Nephron (organoid): Measurements from ENCODE around the gene C3orf70.
A peak's percentile ranks its signal among the peaks of the same experiment; 100 is the strongest.

ENCODE experiments used
- H3K27ac Mint-ChIP-seq, 3 experiments: 2 replicates each; pipeline ENCODE4 v1.8.0; 2020; ENCODE audit warnings: mixed read lengths in 3 of 3, mild to moderate bottlenecking in 2 of 3, moderate library complexity in 1 of 3
- H3K27me3 Mint-ChIP-seq: 2 replicates; pipeline ENCODE4 v1.8.0; 2021; ENCODE audit warnings: low read depth, mild to moderate bottlenecking, moderate library complexity, mixed read lengths
- H3K36me3 Mint-ChIP-seq: 2 replicates; pipeline ENCODE4 v1.8.0; 2020; ENCODE audit warnings: low read depth, mixed read lengths
- H3K4me1 Mint-ChIP-seq: 2 replicates; pipeline ENCODE4 v1.8.0; 2020; ENCODE audit warnings: mixed read lengths
- H3K4me3 Mint-ChIP-seq, 3 experiments: 2 replicates each; pipeline ENCODE4 v1.8.0; 2020; ENCODE audit warnings: mild to moderate bottlenecking in 3 of 3, mixed read lengths in 3 of 3, moderate library complexity in 2 of 3
- H3K9me3 Mint-ChIP-seq: 2 replicates; pipeline ENCODE4 v1.8.0; 2020; ENCODE audit warnings: mixed read lengths
- CTCF ChIP-seq, 3 experiments: fragments of 200-600 bp; sonication (generic); IDR thresholded peaks; one replicate each; pipeline ENCODE4 v1.5.0; 2021; ENCODE audit warnings: antibody characterized with exemption in 3 of 3; ENCODE audit not compliant: unreplicated experiment in 3 of 3

Gene C3orf70

GRCh38 chr3:185069037-185070030 is 83.5 kb downstream of the C3orf70 start:
- H3K27ac Mint-ChIP-seq, result no peak overlapping the region
- peak in 1 of 3 experiments; percentile 17 for TF ChIP-seq CTCF (IDR thresholded peaks at IDR 0.05; ENCODE audit: unreplicated experiment in 3 of 3)
- H3K27me3 Mint-ChIP-seq, result no peaks in the 10 kb centered on the region
- H3K9me3 Mint-ChIP-seq, result no peaks in the 10 kb centered on the region
- H3K4me1 Mint-ChIP-seq, result peaks cover 5% of the 10 kb centered on the region
- H3K4me3 Mint-ChIP-seq, result no peak overlapping the region
- no peaks in the 10 kb centered on the region for H3K36me3 Mint-ChIP-seq

- Mint-ChIP-seq H3K4me1 (peaks cover 5% of the 10 kb centered on the region), H3K27ac (no peak overlapping the region), H3K4me3 (no peak overlapping the region), H3K9me3 (no peaks in the 10 kb centered on the region), H3K27me3 (no peaks in the 10 kb centered on the region), H3K36me3 (no peaks in the 10 kb centered on the region)
- TF ChIP-seq CTCF (IDR thresholded peaks at IDR 0.05; ENCODE audit: unreplicated experiment in 3 of 3), result no peak
Observed at GRCh38 chr3:185067173-185067572, 85.7 kb downstream of the C3orf70 start.

- peaks cover 5% of the 10 kb centered on the region for H3K4me1 Mint-ChIP-seq
- H3K27ac Mint-ChIP-seq, result no peak overlapping the region
- no peak overlapping the region for H3K4me3 Mint-ChIP-seq
- H3K27me3 Mint-ChIP-seq, result no peaks in the 10 kb centered on the region
- peaks cover 3% of the 10 kb centered on the region for H3K9me3 Mint-ChIP-seq
- no peak for TF ChIP-seq CTCF (IDR thresholded peaks at IDR 0.05; ENCODE audit: unreplicated experiment in 3 of 3)
- no peaks in the 10 kb centered on the region for H3K36me3 Mint-ChIP-seq
Observed at GRCh38 chr3:185066251-185066650, 86.6 kb downstream of the C3orf70 start.

- Mint-ChIP-seq H3K4me3 (no peak overlapping the region), H3K4me1 (no peaks in the 10 kb centered on the region), H3K27ac (no peak overlapping the region), H3K36me3 (no peaks in the 10 kb centered on the region), H3K9me3 (peaks cover 7% of the 10 kb centered on the region), H3K27me3 (no peaks in the 10 kb centered on the region)
- TF ChIP-seq CTCF (IDR thresholded peaks at IDR 0.05; ENCODE audit: unreplicated experiment in 3 of 3), result no peak
Observed at GRCh38 chr3:185065059-185065458, 87.8 kb downstream of the C3orf70 start.

- Mint-ChIP-seq H3K4me3 (no peak overlapping the region), H3K9me3 (peaks cover 18% of the 10 kb centered on the region), H3K36me3 (peaks cover 8% of the 10 kb centered on the region), H3K4me1 (no peaks in the 10 kb centered on the region), H3K27ac (no peak overlapping the region), H3K27me3 (no peaks in the 10 kb centered on the region)
- TF ChIP-seq CTCF (IDR thresholded peaks at IDR 0.05; ENCODE audit: unreplicated experiment in 3 of 3), result no peak
Observed at GRCh38 chr3:185063431-185063830, 89.4 kb downstream of the C3orf70 start.

GRCh38 chr3:185062191-185062590 is 90.7 kb downstream of the C3orf70 start:
- no peak for TF ChIP-seq CTCF (IDR thresholded peaks at IDR 0.05; ENCODE audit: unreplicated experiment in 3 of 3)

More at GRCh38 chr3:185062191-185062590, 90.7 kb downstream of the C3orf70 start:
- no peaks in the 10 kb centered on the region for H3K27me3 Mint-ChIP-seq
- H3K36me3 Mint-ChIP-seq, result peaks cover 18% of the 10 kb centered on the region
- H3K4me1 Mint-ChIP-seq, result no peaks in the 10 kb centered on the region
- H3K9me3 Mint-ChIP-seq, result peaks cover 28% of the 10 kb centered on the region
- no peak overlapping the region for H3K4me3 Mint-ChIP-seq
- H3K27ac Mint-ChIP-seq, result no peak overlapping the region
